ENCODE results near the gene SAT1. TPM values are rescaled to one million over a fixed set of nuclear protein-coding genes. Genes with fewer than 3 reads are reported as not detected.

The SAT1 gene
- total RNA-seq, 2 donors from 2014 or later = 483 to 493 TPM

GRCh38 chrX:23789386-23790154 lies 6.6 kb downstream of the SAT1 start:
- DNase-seq (peak; percentile 51 to 75 (median 65)), ATAC-seq (peak; percentile 74)
- Histone ChIP-seq H3K27ac (peak overlapping the region; percentile 15 to 70 (median 62)), H3K4me1 (no peaks in the 10 kb centered on the region), H3K4me3 (no peak overlapping the region), H3K9me3 (no peaks in the 10 kb centered on the region), H3K27me3 (no peaks in the 10 kb centered on the region), H3K36me3 (replicated peaks in 1 of 2; ENCODE audit: insufficient read depth in 1 of 2, low read depth in 2 of 2) (no peaks in the 10 kb centered on the region)
- intact Hi-C loops (cut with DNase I) = no loop called here
- TF ChIP-seq, protein P1, sequence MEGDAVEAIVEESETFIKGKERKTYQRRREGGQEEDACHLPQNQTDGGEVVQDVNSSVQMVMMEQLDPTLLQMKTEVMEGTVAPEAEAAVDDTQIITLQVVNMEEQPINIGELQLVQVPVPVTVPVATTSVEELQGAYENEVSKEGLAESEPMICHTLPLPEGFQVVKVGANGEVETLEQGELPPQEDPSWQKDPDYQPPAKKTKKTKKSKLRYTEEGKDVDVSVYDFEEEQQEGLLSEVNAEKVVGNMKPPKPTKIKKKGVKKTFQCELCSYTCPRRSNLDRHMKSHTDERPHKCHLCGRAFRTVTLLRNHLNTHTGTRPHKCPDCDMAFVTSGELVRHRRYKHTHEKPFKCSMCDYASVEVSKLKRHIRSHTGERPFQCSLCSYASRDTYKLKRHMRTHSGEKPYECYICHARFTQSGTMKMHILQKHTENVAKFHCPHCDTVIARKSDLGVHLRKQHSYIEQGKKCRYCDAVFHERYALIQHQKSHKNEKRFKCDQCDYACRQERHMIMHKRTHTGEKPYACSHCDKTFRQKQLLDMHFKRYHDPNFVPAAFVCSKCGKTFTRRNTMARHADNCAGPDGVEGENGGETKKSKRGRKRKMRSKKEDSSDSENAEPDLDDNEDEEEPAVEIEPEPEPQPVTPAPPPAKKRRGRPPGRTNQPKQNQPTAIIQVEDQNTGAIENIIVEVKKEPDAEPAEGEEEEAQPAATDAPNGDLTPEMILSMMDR (IDR thresholded peaks at IDR 0.05) = no peak
- peak in 1 of 3 donors; percentile 23 for TF ChIP-seq POLR2A (IDR thresholded peaks at IDR 0.05)
- WGBS, 2 donors = 51 to 58% methylated on average over 2 to 6 of the region's 8 CpGs

DNA sequence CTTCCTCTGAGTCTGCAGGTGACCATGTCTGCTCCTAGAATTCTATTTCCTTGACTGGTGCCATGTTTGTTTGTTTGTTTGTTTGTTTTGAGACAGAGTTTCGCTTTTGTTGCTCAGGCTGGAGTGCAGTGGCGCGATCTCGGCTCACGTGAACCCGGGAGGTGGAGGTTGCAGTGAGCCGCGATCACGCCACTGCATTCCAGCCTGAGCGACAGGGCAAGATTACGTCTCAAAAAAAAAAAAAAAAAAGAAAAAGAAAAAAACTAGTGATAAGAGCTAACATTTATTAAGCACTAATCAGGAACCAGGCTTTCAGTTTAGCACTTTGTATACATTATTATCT lies 7.2 kb downstream of the SAT1 start:
- Histone ChIP-seq H3K27ac (peak overlapping the region; percentile 15 to 70 (median 62)), H3K4me3 (no peak overlapping the region), H3K36me3 (replicated peaks in 1 of 2; ENCODE audit: insufficient read depth in 1 of 2, low read depth in 2 of 2) (no peaks in the 10 kb centered on the region), H3K27me3 (no peaks in the 10 kb centered on the region), H3K9me3 (no peaks in the 10 kb centered on the region), H3K4me1 (no peaks in the 10 kb centered on the region)
- WGBS, 2 donors = 24 to 40% methylated on average over 3 to 11 of the region's 11 CpGs
- ATAC-seq (peak; percentile 63), DNase-seq (no peak)
- no peak for TF ChIP-seq POLR2A (IDR thresholded peaks at IDR 0.05)
- TF ChIP-seq, protein P1 (IDR thresholded peaks at IDR 0.05) = no peak
- intact Hi-C loops (cut with DNase I) = no loop called here

- Histone ChIP-seq H3K27ac (no peak overlapping the region), H3K4me3 (no peak overlapping the region), H3K4me1 (peaks cover 12% of the 10 kb centered on the region), H3K27me3 (no peaks in the 10 kb centered on the region), H3K9me3 (no peaks in the 10 kb centered on the region), H3K36me3 (replicated peaks in 1 of 2; ENCODE audit: insufficient read depth in 1 of 2, low read depth in 2 of 2) (no peaks in the 10 kb centered on the region)
- ATAC-seq = no peak
- intact Hi-C loops (cut with DNase I) = no loop called here
- TF ChIP-seq, protein P1 (IDR thresholded peaks at IDR 0.05) = no peak
- TF ChIP-seq POLR2A (IDR thresholded peaks at IDR 0.05) = no peak
- whole genome bisulfite sequencing, 2 donors = 71 to 75% methylated on average over 6 of the region's 6 CpGs
- no peak for DNase-seq
These were observed 10.0 kb downstream of the SAT1 start for GRCh38 chrX:23792861-23793553.

DNA sequence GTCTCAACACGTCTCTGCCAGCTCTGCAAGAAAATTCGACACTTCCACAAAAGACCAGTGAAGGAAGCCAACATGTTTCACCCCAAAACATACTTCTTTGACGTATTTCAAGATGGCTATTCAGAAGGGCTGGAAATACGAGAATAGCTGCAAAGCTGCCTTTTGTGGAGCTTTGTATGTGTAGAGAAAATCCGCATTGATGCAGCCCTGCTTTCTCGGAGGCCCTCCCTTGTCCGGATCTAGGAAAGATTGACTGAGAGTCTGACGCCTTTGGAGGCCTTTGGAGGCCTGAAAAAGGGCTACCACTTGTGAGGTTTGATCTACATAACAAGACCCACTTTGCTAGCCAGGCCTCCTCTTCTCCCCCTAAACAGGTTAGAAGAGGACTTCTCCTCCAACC lies 12.2 kb downstream of the SAT1 start:
- Histone ChIP-seq H3K27ac (no peak overlapping the region), H3K4me3 (no peak overlapping the region), H3K36me3 (replicated peaks in 1 of 2; ENCODE audit: insufficient read depth in 1 of 2, low read depth in 2 of 2) (no peaks in the 10 kb centered on the region), H3K27me3 (no peaks in the 10 kb centered on the region), H3K4me1 (peaks cover 15% of the 10 kb centered on the region), H3K9me3 (no peaks in the 10 kb centered on the region)
- 87 to 96% methylated on average over 4 to 8 of the region's 8 CpGs for whole genome bisulfite sequencing, 2 donors
- no peak for ATAC-seq
- DNase-seq = no peak
- intact Hi-C loops (cut with DNase I) = no loop called here
- no peak for TF ChIP-seq POLR2A (IDR thresholded peaks at IDR 0.05)
- TF ChIP-seq, protein P1 (IDR thresholded peaks at IDR 0.05) = no peak

All from body of pancreas (tissue), 4 donors.